Suprapubic skin (tissue), 4 donors: ENCODE measurements around the gene SMPD3. TPM values are rescaled to one million over a fixed set of nuclear protein-coding genes. Genes with fewer than 3 reads are reported as not detected.

Experiments
- DNase-seq, 2 donors: peaks; one replicate each; pipeline ENCODE4 v3.0.0-alpha.2; 2019; ENCODE audit warnings: low spot score in 2 of 2
- H3K27ac ChIP-seq: fragments of 200-600 bp; sonication (generic); one replicate; pipeline ENCODE4 v1.5.1; 2019
- H3K27me3 ChIP-seq: fragments of 200-600 bp; sonication (generic); one replicate; pipeline ENCODE4 v1.5.1; 2019
- H3K36me3 ChIP-seq: fragments of 200-600 bp; sonication (generic); one replicate; pipeline ENCODE4 v1.5.1; 2019
- H3K4me1 ChIP-seq: fragments of 200-600 bp; sonication (generic); one replicate; pipeline ENCODE4 v1.5.1; 2019
- H3K4me3 ChIP-seq: fragments of 200-600 bp; sonication (generic); one replicate; pipeline ENCODE4 v1.5.1; 2019; ENCODE audit warnings: mild to moderate bottlenecking
- H3K9me3 ChIP-seq: fragments of 200-600 bp; sonication (generic); one replicate; pipeline ENCODE4 v1.5.1; 2019
- CTCF ChIP-seq, 2 donors: fragments of 200-600 bp in 1 of 2; fragments of 450-650 bp in 1 of 2; sonication (generic) in 1 of 2; IDR thresholded peaks; one replicate each; pipeline ENCODE4 v1.5.1; 2016 to 2019; ENCODE audit warnings: antibody characterized with exemption in 2 of 2, mild to moderate bottlenecking in 1 of 2, moderate library complexity in 1 of 2
- EP300 ChIP-seq: sonication (generic); formaldehyde crosslinking; IDR thresholded peaks from one replicate; pipeline ENCODE4 v1.6.1; 2017; ENCODE audit warnings: antibody characterized with exemption
- POLR2A ChIP-seq, 2 donors: fragments of 450-650 bp; IDR thresholded peaks; one replicate each; pipeline ENCODE4 v1.6.1; 2017; ENCODE audit warnings: antibody characterized with exemption in 2 of 2, mild to moderate bottlenecking in 2 of 2, moderate library complexity in 2 of 2
- POLR2AphosphoS5 ChIP-seq, 3 donors: sonication (generic); formaldehyde crosslinking; IDR thresholded peaks; one replicate each; pipeline ENCODE4 v1.6.1; 2017; ENCODE audit warnings: antibody characterized with exemption in 3 of 3
- WGBS: methylation state at CpG from one replicate; pipeline ENCODE4 v1.1.5; 2018; 5-methylcytosine and 5-hydroxymethylcytosine counted together
- total RNA-seq, 4 donors: library from RNA; depleted of rRNA; stranded (reverse); fragments of >200 nt; gene quantifications; one replicate each; pipeline ENCODE4 v1.1.0, GENCODE V29; 2016

Gene SMPD3
- total RNA-seq, 4 donors from 2014 or later: 26.2 to 64.9 (median 39.9) TPM

- Histone ChIP-seq H3K36me3 (no peaks in the 10 kb centered on the region), H3K4me3 (no peak overlapping the region), H3K27me3 (no peaks in the 10 kb centered on the region), H3K27ac (no peak overlapping the region), H3K9me3 (no peaks in the 10 kb centered on the region), H3K4me1 (peaks cover 12% of the 10 kb centered on the region)
- no peak for DNase-seq
- no peak for TF ChIP-seq POLR2AphosphoS5 (IDR thresholded peaks at IDR 0.05)
- TF ChIP-seq POLR2A (IDR thresholded peaks at IDR 0.05): no peak
- TF ChIP-seq EP300: no peak
- TF ChIP-seq CTCF (IDR thresholded peaks at IDR 0.05): no peak
- 85% methylated on average over 13 of the region's 13 CpGs for WGBS
Observed at GRCh38 chr16:68378436-68379415, 69.6 kb downstream of the SMPD3 start.

GRCh38 chr16:68377667-68378393 lies 70.5 kb downstream of the SMPD3 start:
- Histone ChIP-seq H3K9me3 (no peaks in the 10 kb centered on the region), H3K4me3 (no peak overlapping the region), H3K36me3 (no peaks in the 10 kb centered on the region), H3K4me1 (peaks cover 12% of the 10 kb centered on the region), H3K27me3 (no peaks in the 10 kb centered on the region), H3K27ac (no peak overlapping the region)
- 68% methylated on average over 3 of the region's 11 CpGs for WGBS
- DNase-seq: no peak
- no peak for TF ChIP-seq EP300
- TF ChIP-seq POLR2A (IDR thresholded peaks at IDR 0.05): no peak
- no peak for TF ChIP-seq CTCF (IDR thresholded peaks at IDR 0.05)
- no peak for TF ChIP-seq POLR2AphosphoS5 (IDR thresholded peaks at IDR 0.05)

GRCh38 chr16:68377221-68377620 lies 71.1 kb downstream of the SMPD3 start:
- 100% methylated on average over 5 of the region's 7 CpGs for WGBS
- Histone ChIP-seq H3K9me3 (no peaks in the 10 kb centered on the region), H3K36me3 (no peaks in the 10 kb centered on the region), H3K4me3 (no peak overlapping the region), H3K27ac (no peak overlapping the region), H3K4me1 (peaks cover 12% of the 10 kb centered on the region), H3K27me3 (no peaks in the 10 kb centered on the region)
- TF ChIP-seq EP300: no peak
- TF ChIP-seq POLR2AphosphoS5 (IDR thresholded peaks at IDR 0.05): no peak
- no peak for TF ChIP-seq POLR2A (IDR thresholded peaks at IDR 0.05)
- no peak for TF ChIP-seq CTCF (IDR thresholded peaks at IDR 0.05)
- no peak for DNase-seq

GRCh38 chr16:68376590-68376989 lies 71.7 kb downstream of the SMPD3 start:
- whole genome bisulfite sequencing: 100% methylated on average over 2 of the region's 6 CpGs
- H3K36me3 ChIP-seq: no peaks in the 10 kb centered on the region

More at GRCh38 chr16:68376590-68376989, 71.7 kb downstream of the SMPD3 start:
- no peaks in the 10 kb centered on the region for H3K9me3 ChIP-seq
- H3K27me3 ChIP-seq: no peaks in the 10 kb centered on the region
- TF ChIP-seq EP300 (no peak), POLR2A (IDR thresholded peaks at IDR 0.05) (no peak), CTCF (IDR thresholded peaks at IDR 0.05) (no peak), POLR2AphosphoS5 (IDR thresholded peaks at IDR 0.05) (no peak)
- no peak for DNase-seq
- no peak overlapping the region for H3K4me3 ChIP-seq
- H3K27ac ChIP-seq: no peak overlapping the region
- H3K4me1 ChIP-seq: peaks cover 12% of the 10 kb centered on the region
